ENCODE results near the gene CRCP.

The CRCP gene

DNA sequence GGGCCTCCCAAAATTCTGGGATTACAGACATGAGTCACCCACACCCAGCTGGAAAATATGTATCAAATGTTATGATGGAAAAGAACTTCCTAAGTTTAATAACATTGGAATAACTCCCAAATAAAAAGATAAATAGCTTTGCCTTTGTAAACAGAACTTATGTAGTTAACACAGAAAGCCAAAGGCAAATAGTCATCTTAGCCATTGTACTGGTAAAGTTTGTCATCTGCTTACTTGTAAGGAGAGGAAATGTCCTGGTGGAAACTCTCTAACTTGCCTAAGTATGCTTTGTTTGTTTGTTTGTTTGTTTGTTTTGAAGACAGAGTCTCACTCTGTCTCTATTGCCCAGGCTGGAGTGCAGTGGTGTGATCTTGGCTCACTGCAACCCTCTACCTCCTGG lies 66.7 kb downstream of the CRCP start:
- DNase-seq (ENCODE audit: low spot score) = no peak
- TF ChIP-seq, protein P1, sequence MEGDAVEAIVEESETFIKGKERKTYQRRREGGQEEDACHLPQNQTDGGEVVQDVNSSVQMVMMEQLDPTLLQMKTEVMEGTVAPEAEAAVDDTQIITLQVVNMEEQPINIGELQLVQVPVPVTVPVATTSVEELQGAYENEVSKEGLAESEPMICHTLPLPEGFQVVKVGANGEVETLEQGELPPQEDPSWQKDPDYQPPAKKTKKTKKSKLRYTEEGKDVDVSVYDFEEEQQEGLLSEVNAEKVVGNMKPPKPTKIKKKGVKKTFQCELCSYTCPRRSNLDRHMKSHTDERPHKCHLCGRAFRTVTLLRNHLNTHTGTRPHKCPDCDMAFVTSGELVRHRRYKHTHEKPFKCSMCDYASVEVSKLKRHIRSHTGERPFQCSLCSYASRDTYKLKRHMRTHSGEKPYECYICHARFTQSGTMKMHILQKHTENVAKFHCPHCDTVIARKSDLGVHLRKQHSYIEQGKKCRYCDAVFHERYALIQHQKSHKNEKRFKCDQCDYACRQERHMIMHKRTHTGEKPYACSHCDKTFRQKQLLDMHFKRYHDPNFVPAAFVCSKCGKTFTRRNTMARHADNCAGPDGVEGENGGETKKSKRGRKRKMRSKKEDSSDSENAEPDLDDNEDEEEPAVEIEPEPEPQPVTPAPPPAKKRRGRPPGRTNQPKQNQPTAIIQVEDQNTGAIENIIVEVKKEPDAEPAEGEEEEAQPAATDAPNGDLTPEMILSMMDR (IDR thresholded peaks at IDR 0.05; ENCODE audit: extremely low read depth, missing control alignments) = no peak

DNA sequence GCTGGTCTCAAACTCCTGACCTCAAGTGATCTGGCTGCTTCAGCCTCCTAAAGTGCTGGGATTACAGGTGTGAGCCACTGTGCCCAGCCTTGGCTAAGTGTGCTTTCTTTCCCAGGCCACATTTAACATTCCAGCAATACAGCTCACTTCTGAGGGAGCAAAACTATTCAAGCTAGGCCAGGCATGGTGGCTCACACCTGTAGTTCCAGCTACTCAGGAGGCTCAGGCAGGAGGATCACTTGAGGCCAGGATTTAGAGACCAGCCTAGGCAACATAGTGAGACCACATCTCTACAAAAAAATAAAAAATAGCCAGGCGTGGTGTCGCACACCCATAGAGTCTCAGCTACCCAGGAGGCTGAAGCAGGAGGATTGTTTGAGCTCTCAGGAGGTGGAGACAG lies 67.2 kb downstream of the CRCP start:
- DNase-seq (ENCODE audit: low spot score) = no peak
- TF ChIP-seq, protein P1 (IDR thresholded peaks at IDR 0.05; ENCODE audit: extremely low read depth, missing control alignments) = no peak

DNA sequence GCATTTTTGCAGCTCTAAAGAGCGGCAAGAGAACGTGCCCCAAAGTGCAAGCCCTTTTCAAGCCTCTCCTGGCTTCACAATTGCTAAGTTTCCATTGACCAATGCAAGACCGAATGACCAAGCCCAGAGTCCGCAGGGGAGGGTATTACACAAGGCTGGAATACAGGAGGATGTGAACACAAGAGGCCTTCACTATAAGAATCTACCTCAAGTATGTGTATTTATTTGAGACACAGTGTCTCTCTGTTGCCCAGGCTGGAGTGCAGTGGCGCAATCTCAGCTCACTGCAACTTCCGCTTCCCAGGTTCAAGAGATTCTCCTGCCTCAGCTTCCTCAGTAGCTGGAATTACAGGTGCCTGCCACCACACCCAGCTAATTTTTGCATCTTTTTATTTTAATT lies 68.3 kb downstream of the CRCP start:
- TF ChIP-seq, protein P1 (IDR thresholded peaks at IDR 0.05; ENCODE audit: extremely low read depth, missing control alignments) = no peak
- no peak for DNase-seq (ENCODE audit: low spot score)

DNA sequence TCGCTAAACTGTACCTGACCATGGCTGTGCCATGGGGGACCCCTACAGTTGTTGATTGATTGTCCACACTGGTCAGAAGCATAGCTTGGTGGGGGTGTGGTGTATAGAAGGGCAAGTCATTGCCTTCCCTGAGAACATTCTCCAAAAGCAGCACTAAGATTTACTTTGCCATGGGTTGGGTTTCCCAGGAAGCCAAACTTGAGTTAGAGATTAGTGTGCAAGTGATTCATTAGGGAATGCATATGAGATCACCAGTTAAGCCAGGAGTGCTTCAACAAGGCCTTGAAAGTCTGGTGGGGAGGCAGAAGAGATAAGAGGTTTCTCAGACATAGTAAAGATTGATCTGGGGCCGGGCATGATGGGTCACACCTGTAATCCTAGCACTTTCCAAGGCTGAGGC lies 69.1 kb downstream of the CRCP start:
- TF ChIP-seq, protein P1 (IDR thresholded peaks at IDR 0.05; ENCODE audit: extremely low read depth, missing control alignments) = no peak
- DNase-seq (ENCODE audit: low spot score) = no peak

DNA sequence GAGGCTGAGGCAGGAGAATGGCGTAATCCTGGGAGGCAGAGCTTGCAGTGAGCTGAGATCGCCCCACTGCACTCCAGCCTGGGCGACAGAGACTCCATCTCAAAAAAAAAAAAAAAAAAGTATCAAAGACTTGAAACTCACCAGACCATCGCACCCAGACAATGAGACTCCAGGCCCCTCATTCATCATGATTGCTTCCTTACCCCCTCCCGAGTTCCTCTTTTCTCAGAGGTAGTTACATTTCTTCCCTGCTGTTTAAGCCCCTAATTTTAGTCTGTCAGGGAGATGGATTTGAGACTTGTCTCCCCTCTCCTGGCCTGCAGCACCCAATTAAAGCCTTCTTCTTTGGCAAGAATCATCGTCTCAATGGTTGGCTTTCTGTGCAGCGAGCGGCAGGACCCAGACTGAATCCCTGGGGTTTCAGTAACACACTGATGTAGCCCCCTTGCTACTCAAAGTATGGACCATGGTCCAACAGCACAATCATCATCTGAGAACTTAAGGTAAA lies 71.1 kb downstream of the CRCP start:
- no peak for DNase-seq (ENCODE audit: low spot score)
- TF ChIP-seq, protein P1 (IDR thresholded peaks at IDR 0.05; ENCODE audit: extremely low read depth, missing control alignments) = no peak

DNA sequence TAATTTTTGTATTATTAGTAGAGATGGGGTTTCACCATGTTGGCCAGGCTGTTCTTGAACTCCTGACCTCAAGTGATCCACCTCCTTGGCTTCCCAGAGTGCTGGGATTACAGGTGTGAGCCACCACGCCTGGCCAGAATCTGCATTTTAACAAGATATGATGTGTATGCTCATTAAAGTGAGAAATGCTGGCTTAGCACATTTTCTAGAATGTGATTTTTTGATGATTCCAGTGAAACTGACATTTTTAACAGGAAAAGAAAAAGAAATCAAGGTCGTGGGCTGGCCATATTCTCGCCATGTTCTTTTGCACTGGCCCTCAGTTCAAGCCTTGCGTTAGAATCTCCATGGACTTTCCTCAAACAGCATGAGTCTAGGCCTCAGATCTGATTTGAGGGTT lies 72.3 kb downstream of the CRCP start:
- no peak for DNase-seq (ENCODE audit: low spot score)
- TF ChIP-seq, protein P1 (IDR thresholded peaks at IDR 0.05; ENCODE audit: extremely low read depth, missing control alignments) = no peak

DNA sequence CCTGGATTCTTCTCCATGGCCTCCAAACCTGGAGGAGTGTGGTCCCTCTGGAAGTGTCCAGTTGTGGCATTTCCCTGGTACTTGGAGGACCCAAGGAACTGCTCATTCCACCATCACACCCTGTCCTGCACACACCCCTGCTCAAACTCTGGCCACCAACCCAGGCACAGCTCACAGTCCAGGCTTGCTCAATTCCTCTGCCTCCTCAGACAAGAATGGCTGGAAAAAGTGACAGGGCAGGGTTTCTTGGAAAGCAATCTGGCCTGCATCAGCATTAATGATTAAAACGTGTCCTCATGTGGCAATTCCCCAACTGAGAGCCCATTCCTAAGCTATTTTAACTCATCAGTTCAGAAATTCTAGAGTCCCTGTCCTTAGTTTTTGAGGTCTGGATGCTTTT lies 73.3 kb downstream of the CRCP start:
- no peak for DNase-seq (ENCODE audit: low spot score)
- TF ChIP-seq, protein P1 (IDR thresholded peaks at IDR 0.05; ENCODE audit: extremely low read depth, missing control alignments) = no peak
